Pancreas (tissue), 10 donors: ENCODE measurements around the gene SEC22A. TPM values are rescaled to one million over a fixed set of nuclear protein-coding genes. Genes with fewer than 3 reads are reported as not detected.

ENCODE experiments used
- ATAC-seq, 4 donors: fragments of 200-7000 bp; cut with Tn5 transposase; one replicate each; pipeline versions ENCODE4 v1.8.0 to v1.9.1; 2020; ENCODE audit warnings: mild to moderate bottlenecking in 4 of 4, moderate library complexity in 4 of 4
- DNase-seq, 6 donors: peaks; one replicate each; pipeline ENCODE4 v3.0.0-alpha.2; 2020
- FAIRE-seq: peaks from 2 replicates; lab custom pipeline; 2012; peaks lifted over from hg19 to GRCh38; lab: Jason Lieb, UNC
- H3K27ac ChIP-seq, 4 donors: fragments of 200-600 bp; sonication (generic); 1 replicate in 3 of 4; 2 replicates in 1 of 4; pipeline versions ENCODE4 v1.5.0 to v1.8.0; 2020
- H3K27me3 ChIP-seq, 4 donors: fragments of 200-600 bp; one replicate each; pipeline ENCODE4 v1.8.0; 2021
- H3K36me3 ChIP-seq, 3 donors: fragments of 200-600 bp; sonication (generic) in 1 of 3; one replicate each; pipeline versions ENCODE4 v1.5.0 to v1.8.0; 2020 to 2021
- H3K4me1 ChIP-seq, 3 donors: fragments of 200-600 bp; one replicate each; pipeline ENCODE4 v1.8.0; 2021
- H3K4me3 ChIP-seq, 4 donors: fragments of 200-600 bp; sonication (generic) in 2 of 4; one replicate each; pipeline versions ENCODE4 v1.5.0 to v1.8.0; 2020 to 2021
- H3K9me3 ChIP-seq, 4 donors: fragments of 200-600 bp; one replicate each; pipeline ENCODE4 v1.8.0; 2021
- WGBS, 2 donors: extraction: QIAGEN DNeasy Blood & Tissue Kit; methylation state at CpG; one replicate each; pipeline ENCODE4 v1.1.7; 2013; 5-methylcytosine and 5-hydroxymethylcytosine counted together
- intact Hi-C, 3 donors: fragments of 100-400 bp; cut with DNase I; formaldehyde crosslinking; loops; one replicate each; pipeline versions ENCODE4 v1.11.1 to v1.14.2; 2022
- polyA plus RNA-seq, 2 donors: library from polyadenylated mRNA; stranded (reverse); fragments of 200-250 nt; gene quantifications; one replicate each; pipeline ENCODE4 v1.2.3, GENCODE V29; 2013
- total RNA-seq, 6 donors: library from RNA; stranded (reverse); fragmentation: NEBNext Ultra II Directional in 4 of 6; extraction: Animal tissue kit (Norgen Biotek cat#: 25700) in 4 of 6; gene quantifications; one replicate each; pipeline versions ENCODE4 v1.2.1 to v1.2.4, GENCODE V29; 2021 to 2023
- TF ChIP-seq, protein P1 (sequence below), 4 donors: fragments of 200-600 bp; sonication (generic) in 3 of 4; IDR thresholded peaks; one replicate each; pipeline versions ENCODE4 v1.5.0 to v1.8.0; 2021; ENCODE audit warnings: antibody characterized with exemption in 4 of 4
- donor health status: healthy with polysubstance abuse.
- donor health status: DM: no; HTN: no; CAD: no; lungs with moderate emphysema.
- donor health status: DM: no; HTN: no; CAD: no.
- donor health status: control.
- donor health status: control.
- donor health status: Bipolar disorder and iron deficiency.
- donor health status: DM: yes; HTN: yes; CAD: no.
- donor health status: DM: no; HTN: no; CAD: no.
- donor health status: DM: no; HTN: no; CAD: no.
- donor health status: DM: yes; HTN: yes; CAD: no.

SEC22A gene, protein sequence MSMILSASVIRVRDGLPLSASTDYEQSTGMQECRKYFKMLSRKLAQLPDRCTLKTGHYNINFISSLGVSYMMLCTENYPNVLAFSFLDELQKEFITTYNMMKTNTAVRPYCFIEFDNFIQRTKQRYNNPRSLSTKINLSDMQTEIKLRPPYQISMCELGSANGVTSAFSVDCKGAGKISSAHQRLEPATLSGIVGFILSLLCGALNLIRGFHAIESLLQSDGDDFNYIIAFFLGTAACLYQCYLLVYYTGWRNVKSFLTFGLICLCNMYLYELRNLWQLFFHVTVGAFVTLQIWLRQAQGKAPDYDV
- total RNA-seq (10 to 100 TPM in 1 of 6 donors, 1 to 10 TPM in 5; 5.2 to 11.3 (median 7.2) TPM), polyA plus RNA-seq (10 to 100 TPM in 1 of 2 donors, 1 to 10 TPM in 1; 3.3 to 12.5 TPM)

DNA sequence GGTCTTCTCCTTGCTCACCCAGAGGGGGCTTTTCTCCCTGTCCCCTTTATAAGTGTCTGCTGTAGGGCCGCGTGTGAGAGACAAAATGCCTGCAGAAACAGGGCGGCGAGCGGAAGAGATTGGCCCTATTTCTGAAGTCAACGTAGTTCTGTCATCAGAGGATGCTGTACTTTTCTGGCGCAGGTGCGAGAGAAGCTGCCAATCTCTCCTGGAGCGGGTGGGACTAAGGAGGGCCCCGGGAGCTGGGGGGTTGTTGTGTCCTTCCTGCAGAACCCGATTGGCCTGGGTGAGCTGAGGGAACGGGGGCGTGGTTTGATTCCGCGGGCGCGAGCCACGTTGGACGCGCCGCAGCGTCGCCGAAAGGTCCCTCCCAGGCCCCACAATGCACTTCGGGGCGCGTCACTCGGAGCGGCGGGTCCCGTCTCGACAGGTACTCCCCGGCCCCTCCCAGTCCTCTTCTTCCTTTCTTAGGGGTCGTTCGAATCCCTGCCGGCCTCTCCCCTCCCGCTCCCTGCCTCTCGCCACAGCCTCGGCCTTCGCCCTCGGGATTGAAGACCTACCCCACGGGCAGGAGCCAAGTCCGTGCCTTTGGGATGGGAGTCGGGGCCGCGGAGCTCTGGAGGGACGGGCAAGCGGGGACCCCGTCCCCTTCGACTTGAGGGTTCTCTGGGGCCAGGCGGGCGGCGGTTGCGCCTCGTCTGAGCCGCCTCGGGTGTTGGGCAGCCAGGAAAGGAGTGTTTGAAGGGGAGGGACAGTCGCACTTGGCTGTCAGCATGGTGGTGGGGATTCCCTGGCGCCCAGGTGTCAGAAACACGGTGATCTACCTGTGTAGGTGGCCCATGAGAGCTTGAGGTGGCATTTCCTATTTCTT lies at the start of gene SEC22A:
TSS of gene SEC22A (plus strand) at position 387 of the 871 bp plus-strand sequence. CDS start 7,275 bp downstream, outside the sequence.
- TF ChIP-seq, protein P1, sequence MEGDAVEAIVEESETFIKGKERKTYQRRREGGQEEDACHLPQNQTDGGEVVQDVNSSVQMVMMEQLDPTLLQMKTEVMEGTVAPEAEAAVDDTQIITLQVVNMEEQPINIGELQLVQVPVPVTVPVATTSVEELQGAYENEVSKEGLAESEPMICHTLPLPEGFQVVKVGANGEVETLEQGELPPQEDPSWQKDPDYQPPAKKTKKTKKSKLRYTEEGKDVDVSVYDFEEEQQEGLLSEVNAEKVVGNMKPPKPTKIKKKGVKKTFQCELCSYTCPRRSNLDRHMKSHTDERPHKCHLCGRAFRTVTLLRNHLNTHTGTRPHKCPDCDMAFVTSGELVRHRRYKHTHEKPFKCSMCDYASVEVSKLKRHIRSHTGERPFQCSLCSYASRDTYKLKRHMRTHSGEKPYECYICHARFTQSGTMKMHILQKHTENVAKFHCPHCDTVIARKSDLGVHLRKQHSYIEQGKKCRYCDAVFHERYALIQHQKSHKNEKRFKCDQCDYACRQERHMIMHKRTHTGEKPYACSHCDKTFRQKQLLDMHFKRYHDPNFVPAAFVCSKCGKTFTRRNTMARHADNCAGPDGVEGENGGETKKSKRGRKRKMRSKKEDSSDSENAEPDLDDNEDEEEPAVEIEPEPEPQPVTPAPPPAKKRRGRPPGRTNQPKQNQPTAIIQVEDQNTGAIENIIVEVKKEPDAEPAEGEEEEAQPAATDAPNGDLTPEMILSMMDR (IDR thresholded peaks at IDR 0.05) = no peak
- Histone ChIP-seq H3K27ac (peak within 1 kb of the TSS; percentile 70 to 84 (median 82)), H3K9me3 (no peaks in the 10 kb centered on the region), H3K4me3 (peak within 1 kb of the TSS; percentile 91 to 96 (median 92)), H3K4me1 (peaks cover 0 to 7% (median 0%) of the 10 kb centered on the region in 3 donors), H3K27me3 (no peaks in the 10 kb centered on the region), H3K36me3 (no peaks in the 10 kb centered on the region)
- intact Hi-C loops = no loop called here
- peak; percentile 80 for FAIRE-seq
- DNase-seq = peak; percentile 93 to 97 (median 95)
- WGBS, 2 donors = 0 to 1% methylated on average over 55 to 60 of the region's 60 CpGs
- peak; percentile 98 to 100 (median 99) for ATAC-seq

DNA sequence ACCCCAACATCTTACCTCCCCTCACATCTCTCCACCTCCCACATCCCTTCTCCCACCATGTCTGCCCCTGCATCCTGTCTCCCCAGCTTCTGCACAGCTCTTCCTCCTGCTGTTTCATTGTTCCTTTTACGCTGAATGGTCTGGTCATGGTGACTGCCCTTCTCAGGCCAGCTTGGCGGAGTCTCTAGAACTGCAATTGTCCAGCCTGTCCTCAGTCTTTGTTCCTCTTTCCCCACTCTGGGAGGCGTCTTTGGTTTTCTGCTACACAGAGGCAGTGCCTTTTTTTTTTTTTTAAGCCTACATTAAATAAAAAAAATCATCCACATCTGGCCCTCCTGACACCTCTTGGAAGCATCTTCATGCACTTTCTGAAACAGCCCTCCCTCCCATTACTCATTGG lies 49.1 kb upstream of the SEC22A start:
- no peak for FAIRE-seq
- intact Hi-C loops = no loop called here

DNA sequence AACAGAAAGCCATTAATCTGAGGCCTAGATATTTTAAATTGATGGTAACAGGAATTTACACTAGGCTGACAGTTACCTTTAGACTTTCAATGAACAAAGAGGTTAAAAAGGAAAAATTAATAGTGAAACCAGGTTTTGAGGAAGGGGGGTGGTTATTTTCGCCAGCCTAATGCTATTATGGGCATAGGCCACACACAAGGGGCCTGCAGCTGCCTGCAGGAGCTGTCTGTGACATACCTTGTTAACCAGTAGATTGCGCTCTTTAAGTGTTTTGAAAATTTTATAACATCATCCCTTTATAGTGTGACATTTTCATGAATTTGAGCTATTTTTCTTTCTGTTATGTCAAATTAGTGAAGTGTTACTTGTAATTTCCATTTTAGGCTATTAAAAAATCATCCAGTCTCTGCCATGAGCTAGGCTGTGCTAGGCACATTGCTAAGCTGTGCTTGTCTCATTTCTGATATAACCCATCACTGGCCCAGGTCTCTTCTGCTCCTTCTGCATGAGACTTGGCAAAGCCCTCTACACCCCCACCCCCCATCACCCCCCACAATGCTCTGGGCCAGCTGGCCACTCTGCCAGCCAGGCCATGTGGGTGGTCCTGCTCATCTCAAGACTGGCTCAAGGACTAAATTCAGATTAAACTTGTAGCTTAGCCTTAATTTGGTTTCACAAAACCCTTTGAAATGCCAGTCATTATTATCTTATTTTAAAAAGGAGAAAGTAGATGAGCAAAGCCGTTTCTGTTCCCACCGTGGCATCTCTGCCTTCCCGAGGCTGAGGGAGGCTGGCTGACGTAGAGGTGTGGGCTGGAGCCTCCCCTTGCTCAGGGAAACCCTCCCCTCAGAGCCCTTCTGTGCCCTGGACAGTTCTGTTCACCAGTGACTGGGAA lies 48.4 kb upstream of the SEC22A start:
- ATAC-seq (no peak), FAIRE-seq (no peak)
- peak overlapping the region in 1 of 4 donors; percentile 4 for H3K27ac ChIP-seq

More for the DNA sequence above, 49.1 kb upstream of the SEC22A start:
- no peaks in the 10 kb centered on the region for H3K27me3 ChIP-seq
- DNase-seq = peak in 1 of 6 donors; percentile 2
- no peaks in the 10 kb centered on the region for H3K9me3 ChIP-seq
- peaks cover 0 to 33% (median 3%) of the 10 kb centered on the region in 3 donors for H3K36me3 ChIP-seq
- H3K27ac ChIP-seq = no peak overlapping the region
- WGBS, 2 donors = 90 to 95% methylated on average over 3 of the region's 3 CpGs
- ATAC-seq = no peak
- peaks cover 8 to 10% (median 8%) of the 10 kb centered on the region in 3 donors for H3K4me1 ChIP-seq
- TF ChIP-seq, protein P1 (IDR thresholded peaks at IDR 0.05) = no peak
- H3K4me3 ChIP-seq = no peak overlapping the region

More for the DNA sequence above, 48.4 kb upstream of the SEC22A start:
- peaks cover 0 to 26% (median 3%) of the 10 kb centered on the region in 3 donors for H3K36me3 ChIP-seq
- H3K9me3 ChIP-seq = no peaks in the 10 kb centered on the region
- DNase-seq = peak in 1 of 6 donors; percentile 5
- peaks cover 8 to 10% (median 8%) of the 10 kb centered on the region in 3 donors for H3K4me1 ChIP-seq
- TF ChIP-seq, protein P1 (IDR thresholded peaks at IDR 0.05) = no peak
- H3K27me3 ChIP-seq = no peaks in the 10 kb centered on the region
- WGBS, 2 donors = 93 to 94% methylated on average over 6 of the region's 6 CpGs
- no peak overlapping the region for H3K4me3 ChIP-seq
- intact Hi-C loops = no loop called here
